B cell (primary cell): ENCODE data around the gene CACNA2D4. TPM values are rescaled to one million over a fixed set of nuclear protein-coding genes. Genes with fewer than 3 reads are reported as not detected.

Experiments
- ATAC-seq: fragments of 200-7000 bp; cut with Tn5 transposase; one replicate; pipeline ENCODE4 v1.10.0; 2021; ENCODE audit warnings: low read depth, mild to moderate bottlenecking, moderate number of reproducible peaks, moderate library complexity
- CTCF ChIA-PET: fragments of 350-600 bp; sonication (Branson Sonifier 250); formaldehyde crosslinking; loops from one replicate; lab custom pipeline; 2021; ENCODE audit warnings: antibody characterized with exemption, inconsistent platforms; lab: Charles Lee
- POLR2A ChIA-PET: fragments of 350-600 bp; sonication (Branson Sonifier 250); formaldehyde crosslinking; loops from one replicate; lab custom pipeline; 2021; ENCODE audit warnings: antibody characterized with exemption; lab: Charles Lee
- DNase-seq: peaks from one replicate; pipeline ENCODE4 v3.0.0; 2013
- H2AFZ ChIP-seq: 2 replicates; pipeline ENCODE4 v1.6.1; 2012; ENCODE audit warnings: mild to moderate bottlenecking, low read depth, low read length; ENCODE audit not compliant: insufficient read depth, poor library complexity, severe bottlenecking
- H3K27ac ChIP-seq, 2 donors: 1 replicate in 1 of 2; 2 replicates in 1 of 2; pipeline ENCODE4 v1.5.1; 2012 to 2013; ENCODE audit warnings: low read length in 2 of 2, mild to moderate bottlenecking in 2 of 2, moderate library complexity in 1 of 2
- H3K27me3 ChIP-seq, 4 experiments: fragments of 200-600 bp in 1 of 4; sonication (generic) in 1 of 4; replicated peaks in 1 of 4; 1 replicate in 2 of 4; 2 replicates in 2 of 4; pipeline versions ENCODE4 v1.6.1 to v1.7.0; 2013 to 2016; ENCODE audit warnings: low read length in 3 of 4, mild to moderate bottlenecking in 2 of 4, mixed read lengths in 1 of 4, moderate library complexity in 1 of 4; ENCODE audit not compliant: insufficient read depth in 4 of 4, control insufficient read depth in 3 of 4; ENCODE audit errors: control extremely low read depth in 1 of 4
- H3K36me3 ChIP-seq, 2 experiments: replicated peaks in 1 of 2; 1 replicate in 1 of 2; 2 replicates in 1 of 2; pipeline versions ENCODE4 v1.6.1 to v1.7.1; 2013; ENCODE audit warnings: low read length in 1 of 2; ENCODE audit not compliant: insufficient read depth in 2 of 2, control insufficient read depth in 1 of 2; ENCODE audit errors: control extremely low read depth in 1 of 2, extremely low read depth in 1 of 2
- H3K4me1 ChIP-seq, 2 donors: fragments of 200-600 bp in 1 of 2; sonication (generic) in 1 of 2; 1 replicate in 1 of 2; 2 replicates in 1 of 2; pipeline versions ENCODE4 v1.5.1 to v1.6.1; 2013 to 2017; ENCODE audit warnings: low read length in 2 of 2; ENCODE audit not compliant: control insufficient read depth in 2 of 2, insufficient read depth in 2 of 2
- H3K4me2 ChIP-seq: replicated peaks from 2 replicates; pipeline ENCODE3; 2012; ENCODE audit warnings: mild to moderate bottlenecking, low read depth, low read length; ENCODE audit not compliant: poor library complexity, severe bottlenecking
- H3K4me3 ChIP-seq, 5 experiments: fragments of 200-600 bp in 1 of 5; sonication (generic) in 1 of 5; 1 replicate in 3 of 5; 2 replicates in 2 of 5; pipeline versions ENCODE4 v1.5.1 to v1.7.0; 2011 to 2016; ENCODE audit warnings: low read length in 4 of 5, mild to moderate bottlenecking in 4 of 5, low read depth in 2 of 5, control low read depth in 1 of 5, moderate library complexity in 1 of 5; ENCODE audit not compliant: insufficient read depth in 1 of 5; ENCODE audit errors: control extremely low read depth in 1 of 5, extremely low read depth in 1 of 5
- H3K79me2 ChIP-seq: fragments of 200-600 bp; sonication (generic); one replicate; pipeline ENCODE4 v1.6.0; 2016; ENCODE audit warnings: low read length; ENCODE audit not compliant: control insufficient read depth, insufficient read depth
- H3K9ac ChIP-seq: fragments of 200-600 bp; sonication (generic); 2 replicates; pipeline ENCODE4 v1.6.1; 2017; ENCODE audit warnings: mild to moderate bottlenecking, low read length, moderate library complexity
- H3K9me3 ChIP-seq, 3 donors: one replicate each; pipeline versions ENCODE4 v1.6.1 to v1.7.1; 2013; ENCODE audit warnings: low read length in 2 of 3; ENCODE audit not compliant: control insufficient read depth in 2 of 3, insufficient read depth in 1 of 3; ENCODE audit errors: control extremely low read depth in 1 of 3
- H4K20me1 ChIP-seq: 2 replicates; pipeline ENCODE4 v1.6.0; 2012; ENCODE audit warnings: mild to moderate bottlenecking, low read length; ENCODE audit not compliant: insufficient read depth, control insufficient read depth, poor library complexity, severe bottlenecking
- H3K27ac Mint-ChIP-seq: one replicate; pipeline ENCODE4 v1.8.0; 2021; ENCODE audit warnings: mixed read lengths
- H3K27me3 Mint-ChIP-seq: one replicate; pipeline ENCODE4 v1.8.0; 2021; ENCODE audit warnings: mixed read lengths
- H3K4me1 Mint-ChIP-seq: one replicate; pipeline ENCODE4 v1.8.0; 2021; ENCODE audit warnings: mixed read lengths
- H3K4me3 Mint-ChIP-seq: one replicate; pipeline ENCODE4 v1.8.0; 2021; ENCODE audit warnings: mixed read lengths
- H3K9me3 Mint-ChIP-seq: one replicate; pipeline ENCODE4 v1.8.0; 2022; ENCODE audit warnings: mixed read lengths; ENCODE audit not compliant: insufficient read depth
- CTCF ChIP-seq: fragments of 200-600 bp; IDR thresholded peaks from one replicate; pipeline ENCODE4 v1.8.0; 2022; ENCODE audit warnings: antibody characterized with exemption, mild to moderate bottlenecking
- EZH2 ChIP-seq: IDR thresholded peaks from 2 replicates; pipeline ENCODE4 v1.6.1; 2012; ENCODE audit warnings: borderline replicate concordance, low read depth, mild to moderate bottlenecking, moderate library complexity, low read length; ENCODE audit not compliant: insufficient read depth, poor library complexity, severe bottlenecking
- WGBS: methylation state at CpG from one replicate; pipeline ENCODE4 v1.1.5; 2013; ENCODE audit warnings: missing lambda C conversion rate; ENCODE audit not compliant: insufficient coverage; 5-methylcytosine and 5-hydroxymethylcytosine counted together
- intact Hi-C: fragments of 100-400 bp; cut with micrococcal nuclease; formaldehyde crosslinking; loops from one replicate; pipeline ENCODE4 v1.10.0; 2022
- polyA plus RNA-seq: library from polyadenylated mRNA; depleted of rRNA; stranded (reverse); fragments of >200 nt; gene quantifications from 2 replicates; pipeline ENCODE4 v1.2.3, GENCODE V29; 2012
- total RNA-seq, 2 donors: library from RNA; stranded (reverse); fragments of 120-200 nt in 1 of 2; gene quantifications; 1 replicate in 1 of 2; 2 replicates in 1 of 2; pipeline versions ENCODE4 v1.2.3 to v1.2.4, GENCODE V29; 2013 to 2022

The CACNA2D4 gene
- total and polyA plus RNA-seq, 2 donors (not counting 1 experiment from before 2014, with no cell fraction given), result 6.0 to 7.4 TPM

- CTCF ChIA-PET, result no interaction called here
- Histone ChIP-seq H3K4me2 (no peak overlapping the region), H4K20me1 (no peaks in the 10 kb centered on the region), H2AFZ (no peak overlapping the region), H3K4me1 (peaks cover 0 to 2% of the 10 kb centered on the region in 2 donors), H3K9me3 (no peaks in the 10 kb centered on the region), H3K4me3 (no peak overlapping the region), H3K36me3 (no peaks in the 10 kb centered on the region), H3K27me3 (no peaks in the 10 kb centered on the region), H3K9ac (no peak overlapping the region), H3K27ac (no peak overlapping the region), H3K79me2 (no peaks in the 10 kb centered on the region)
- Mint-ChIP-seq H3K27me3 (peaks cover 3% of the 10 kb centered on the region), H3K4me3 (no peak overlapping the region), H3K4me1 (peaks cover 6% of the 10 kb centered on the region), H3K27ac (no peak overlapping the region), H3K9me3 (no peaks in the 10 kb centered on the region)
- POLR2A ChIA-PET, result no interaction called here
- no peak for DNase-seq
- intact Hi-C loops, result no loop called here
- TF ChIP-seq EZH2 (no peak), CTCF (no peak)
- no peak for ATAC-seq
- WGBS, result 91% methylated on average over 7 of the region's 10 CpGs
Observed at GRCh38 chr12:1848146-1848545, 70.3 kb downstream of the CACNA2D4 start.

DNA sequence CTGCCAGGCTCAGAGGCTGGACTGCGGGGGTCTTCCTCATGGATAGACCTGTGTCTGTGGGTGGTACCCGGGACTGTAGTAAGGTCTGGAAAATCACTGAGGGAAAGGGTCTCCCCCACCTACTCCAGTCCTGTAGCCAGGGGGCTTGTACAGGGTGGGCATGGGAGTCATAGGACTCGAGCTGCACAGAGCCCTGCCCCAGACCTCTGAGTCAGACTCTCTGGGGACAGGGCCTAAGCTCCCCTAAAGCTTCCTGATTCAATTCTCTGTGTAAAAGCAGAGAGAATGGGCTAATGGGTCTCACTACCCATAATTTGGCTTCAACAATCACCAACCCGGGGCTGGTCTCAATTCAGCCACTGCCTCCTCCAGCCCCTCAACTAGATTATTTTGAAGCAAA is 71.0 kb downstream of the CACNA2D4 start:
- H3K27ac ChIP-seq, result no peak overlapping the region
- H3K4me2 ChIP-seq, result no peak overlapping the region
- WGBS, result no CpG with 5 or more reads among the region's 4 CpGs
- Mint-ChIP-seq H3K27me3 (peaks cover 3% of the 10 kb centered on the region), H3K4me1 (peaks cover 11% of the 10 kb centered on the region), H3K9me3 (no peaks in the 10 kb centered on the region), H3K4me3 (no peak overlapping the region), H3K27ac (no peak overlapping the region)
- H3K79me2 ChIP-seq, result no peaks in the 10 kb centered on the region
- CTCF ChIA-PET, result no interaction called here
- no peaks in the 10 kb centered on the region for H3K36me3 ChIP-seq
- DNase-seq (no peak), ATAC-seq (no peak)
- H3K27me3 ChIP-seq, result peaks cover 0 to 2% (median 0%) of the 10 kb centered on the region in 4 experiments
- H4K20me1 ChIP-seq, result no peaks in the 10 kb centered on the region
- TF ChIP-seq EZH2 (no peak), CTCF (no peak)
- no peak overlapping the region for H3K9ac ChIP-seq
- intact Hi-C loops, result no loop called here
- H2AFZ ChIP-seq, result no peak overlapping the region
- H3K4me3 ChIP-seq, result no peak overlapping the region
- H3K9me3 ChIP-seq, result no peaks in the 10 kb centered on the region
- POLR2A ChIA-PET, result no interaction called here
- H3K4me1 ChIP-seq, result peaks cover 5 to 9% of the 10 kb centered on the region in 2 donors
